HepG2 (cell line): Measurements from ENCODE around the gene KANK3. TPM values are rescaled to one million over a fixed set of nuclear protein-coding genes. Genes with fewer than 3 reads are reported as not detected.

Experiments used
- ARNT ChIP-seq: fragments of 450-650 bp; IDR thresholded peaks from 2 replicates; pipeline ENCODE4 v1.6.1; 2017
- CCDC6 ChIP-seq: sonication (generic); formaldehyde crosslinking; IDR thresholded peaks from 2 replicates; pipeline ENCODE4 v1.8.1; 2022; ENCODE audit warnings: mild to moderate bottlenecking, missing genetic modification reagents, moderate library complexity
- CREM ChIP-seq, 2 experiments: sonication (generic) in 1 of 2; formaldehyde crosslinking in 1 of 2; IDR thresholded peaks; 2 replicates each; pipeline versions ENCODE4 v1.4.0 to v1.6.1; 2016 to 2020; ENCODE audit warnings: antibody characterized with exemption in 1 of 2, mild to moderate bottlenecking in 1 of 2, missing genetic modification reagents in 1 of 2
- CSRNP2 ChIP-seq: sonication (generic); formaldehyde crosslinking; conservative IDR thresholded peaks from 2 replicates; pipeline ENCODE4 v1.8.0; 2022; ENCODE audit warnings: low read depth, missing genetic modification reagents
- ELF4 ChIP-seq: sonication (generic); formaldehyde crosslinking; IDR thresholded peaks from 2 replicates; pipeline ENCODE4 v1.5.0; 2020; ENCODE audit warnings: missing genetic modification reagents, mild to moderate bottlenecking, moderate library complexity, borderline replicate concordance
- HIVEP1 ChIP-seq: sonication (generic); formaldehyde crosslinking; IDR thresholded peaks from 2 replicates; pipeline ENCODE4 v1.4.0; 2020; ENCODE audit warnings: mild to moderate bottlenecking, missing genetic modification reagents
- HMGA1 ChIP-seq: sonication (generic); formaldehyde crosslinking; conservative IDR thresholded peaks from 2 replicates; pipeline ENCODE4 v1.4.0; 2020; ENCODE audit warnings: missing genetic modification reagents
- HNRNPUL1 ChIP-seq: fragments of 200-400 bp; formaldehyde crosslinking; IDR thresholded peaks from 2 replicates; pipeline ENCODE4 v1.6.1; 2017; ENCODE audit warnings: low read depth, mild to moderate bottlenecking, low read length, moderate library complexity
- SNAPC5 ChIP-seq: sonication (generic); formaldehyde crosslinking; IDR thresholded peaks from 2 replicates; pipeline ENCODE4 v1.8.1; 2023; ENCODE audit warnings: mild to moderate bottlenecking, missing genetic modification reagents, borderline replicate concordance
- ZFP1 ChIP-seq: IDR thresholded peaks from 2 replicates; pipeline ENCODE4 v1.6.1; 2016
- ZKSCAN8 ChIP-seq: IDR thresholded peaks from 2 replicates; pipeline ENCODE4 v1.6.1; 2016; ENCODE audit warnings: borderline replicate concordance, missing genetic modification reagents, missing compliant biosample characterization
- ZMAT3 ChIP-seq: sonication (generic); formaldehyde crosslinking; conservative IDR thresholded peaks from 2 replicates; pipeline ENCODE4 v1.7.0; 2021; ENCODE audit warnings: missing genetic modification reagents
- ZNF329 ChIP-seq: sonication (generic); formaldehyde crosslinking; IDR thresholded peaks from 2 replicates; pipeline ENCODE4 v1.9.0; 2021; ENCODE audit warnings: low read depth, mild to moderate bottlenecking, missing genetic modification reagents
- ZNF337 ChIP-seq: sonication (generic); formaldehyde crosslinking; IDR thresholded peaks from 2 replicates; pipeline ENCODE4 v1.5.1; 2020; ENCODE audit warnings: missing genetic modification reagents, low read depth, mild to moderate bottlenecking, borderline replicate concordance
- ZNF530 ChIP-seq: sonication (generic); formaldehyde crosslinking; IDR thresholded peaks from 2 replicates; pipeline ENCODE4 v1.5.0; 2020; ENCODE audit warnings: low read depth, mild to moderate bottlenecking, missing genetic modification reagents
- ZNF607 ChIP-seq: sonication (generic); formaldehyde crosslinking; IDR thresholded peaks from 2 replicates; pipeline ENCODE4 v1.5.1; 2020; ENCODE audit warnings: missing genetic modification reagents, mild to moderate bottlenecking, borderline replicate concordance
- ZNF609 ChIP-seq: sonication (generic); formaldehyde crosslinking; IDR thresholded peaks from 2 replicates; pipeline ENCODE4 v1.4.0; 2020; ENCODE audit warnings: mild to moderate bottlenecking, missing genetic modification reagents, borderline replicate concordance
- ZNF644 ChIP-seq: IDR thresholded peaks from 2 replicates; pipeline ENCODE4 v1.6.1; 2016; ENCODE audit warnings: low read depth
- polyA plus RNA-seq, 8 experiments: library from polyadenylated mRNA; depleted of rRNA in 3 of 8; stranded (reverse) in 7 of 8; unstranded in 1 of 8; fragments of >200 nt; fragmentation: Illumina TruSeq in 4 of 8; extraction: Trizol in 4 of 8; gene quantifications; 2 replicates each; pipeline versions ENCODE4 v1.2.1 to v1.2.3, GENCODE V29; 2011 to 2016; ENCODE audit warnings: low read depth in 4 of 8, missing spikeins in 1 of 8, mixed read lengths in 1 of 8; ENCODE audit not compliant: insufficient read depth in 1 of 8
- total RNA-seq, 5 experiments: library from RNA; depleted of rRNA; stranded (reverse); fragments of >200 nt; fragmentation: Illumina TruSeq; extraction: Trizol; gene quantifications; 2 replicates each; pipeline ENCODE4 v1.2.3, GENCODE V29; 2016; ENCODE audit warnings: low read depth in 1 of 5
- TF ChIP-seq, protein P1 (sequence below): sonication (generic); formaldehyde crosslinking; IDR thresholded peaks from 2 replicates; pipeline ENCODE4 v1.8.0; 2022; ENCODE audit warnings: missing genetic modification reagents, mild to moderate bottlenecking, inconsistent platforms, borderline replicate concordance
- TF ChIP-seq, protein P2 (sequence below): IDR thresholded peaks from 2 replicates; pipeline ENCODE4 v1.6.1; 2018; ENCODE audit warnings: missing genetic modification reagents, mild to moderate bottlenecking, missing compliant biosample characterization

Gene KANK3
- total and polyA plus RNA-seq, 2 of the 13 experiments (the other 11 are each of a cell fraction or from before 2014, with no cell fraction given), result 0.15 to 0.20 TPM

- TF ChIP-seq ZNF609 (CRISPR knock-in tag) (0 out of 2 replicates have a peak, but pooled peaks have one; percentile 14), ELF4 (CRISPR knock-in tag) (no peak), SNAPC5 (CRISPR knock-in tag) (no peak), CSRNP2 (CRISPR knock-in tag) (no peak), ZNF607 (CRISPR knock-in tag) (0 out of 2 replicates have a peak, but pooled peaks have one; percentile 18), CREM (IDR thresholded peaks at IDR 0.05) (no peak), CREM (CRISPR knock-in tag; IDR thresholded peaks at IDR 0.05) (no peak), ZNF530 (CRISPR knock-in tag) (no peak), HMGA1 (CRISPR knock-in tag) (no peak), ZFP1 (CRISPR knock-in tag) (no peak), HNRNPUL1 (no peak), ZKSCAN8 (CRISPR knock-in tag) (0 out of 2 replicates have a peak, but pooled peaks have one; percentile 32), ZNF337 (CRISPR knock-in tag) (peak; percentile 64; the same call in 1 of the 2 replicates), ZNF644 (CRISPR knock-in tag) (peak; percentile 22; the same call in 1 of the 2 replicates), ARNT (no peak), ZMAT3 (no peak), ZNF329 (no peak), CCDC6 (CRISPR knock-in tag) (no peak), HIVEP1 (CRISPR knock-in tag) (no peak)
- TF ChIP-seq, protein P1, sequence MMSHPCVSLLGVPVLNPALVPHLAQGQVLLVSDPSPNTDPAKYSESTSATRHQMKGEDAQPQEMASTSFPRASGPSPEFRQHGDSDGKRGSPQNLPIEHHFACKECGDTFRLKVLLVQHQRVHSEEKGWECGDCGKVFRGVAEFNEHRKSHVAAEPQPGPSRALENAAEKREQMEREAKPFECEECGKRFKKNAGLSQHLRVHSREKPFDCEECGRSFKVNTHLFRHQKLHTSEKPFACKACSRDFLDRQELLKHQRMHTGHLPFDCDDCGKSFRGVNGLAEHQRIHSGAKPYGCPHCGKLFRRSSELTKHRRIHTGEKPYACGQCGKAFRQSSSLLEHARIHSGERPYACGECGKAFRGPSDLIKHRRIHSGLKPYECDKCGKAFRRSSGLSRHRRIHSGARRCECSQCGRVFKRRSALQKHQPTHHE (CRISPR knock-in tag), result no peak
- TF ChIP-seq, protein P2, sequence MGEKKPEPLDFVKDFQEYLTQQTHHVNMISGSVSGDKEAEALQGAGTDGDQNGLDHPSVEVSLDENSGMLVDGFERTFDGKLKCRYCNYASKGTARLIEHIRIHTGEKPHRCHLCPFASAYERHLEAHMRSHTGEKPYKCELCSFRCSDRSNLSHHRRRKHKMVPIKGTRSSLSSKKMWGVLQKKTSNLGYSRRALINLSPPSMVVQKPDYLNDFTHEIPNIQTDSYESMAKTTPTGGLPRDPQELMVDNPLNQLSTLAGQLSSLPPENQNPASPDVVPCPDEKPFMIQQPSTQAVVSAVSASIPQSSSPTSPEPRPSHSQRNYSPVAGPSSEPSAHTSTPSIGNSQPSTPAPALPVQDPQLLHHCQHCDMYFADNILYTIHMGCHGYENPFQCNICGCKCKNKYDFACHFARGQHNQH (CRISPR knock-in tag), result no peak; the same call in 1 of the 2 replicates
These were observed 12.8 kb upstream of the KANK3 start (continued) for GRCh38 chr19:8355631-8356402.
